Glomerular endothelial cell (primary cell): ENCODE data around the gene AFDN. TPM values are rescaled to one million over a fixed set of nuclear protein-coding genes. Genes with fewer than 3 reads are reported as not detected.

Source experiments
- DNase-seq: peaks from one replicate; pipeline ENCODE4 v3.0.0-alpha.2; 2011; ENCODE audit warnings: low read depth, low spot score; ENCODE audit errors: extremely low read depth
- total RNA-seq: library from RNA; depleted of rRNA; stranded (reverse); fragments of >200 nt; gene quantifications from 2 replicates; pipeline ENCODE4 v1.2.3, GENCODE V29; 2015

Gene AFDN
- total RNA-seq, 1 donor from 2014 or later, result 114 TPM

- DNase-seq, result no peak
These were observed 15.1 kb upstream of the AFDN start for GRCh38 chr6:167811442-167812087.

DNA sequence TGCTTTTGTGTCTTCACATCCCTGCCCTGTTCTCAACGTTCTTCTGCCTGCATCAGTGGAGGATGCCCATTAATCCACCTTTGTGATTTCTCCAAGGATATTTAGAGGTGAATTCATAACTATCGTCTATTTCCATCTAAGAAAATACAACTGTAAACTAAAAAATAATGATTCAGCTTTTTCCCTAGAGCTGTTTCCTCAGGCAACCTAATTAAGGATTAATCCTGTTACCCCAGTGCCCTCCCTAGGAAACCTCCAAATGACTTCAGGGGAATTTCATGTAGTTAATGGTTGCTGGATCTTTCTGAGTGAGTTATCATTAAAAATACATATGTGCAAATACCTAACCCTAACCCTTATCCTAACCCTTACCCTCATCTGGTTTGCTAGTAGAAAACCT, 14.6 kb upstream of the AFDN start:
- no peak for DNase-seq

DNA sequence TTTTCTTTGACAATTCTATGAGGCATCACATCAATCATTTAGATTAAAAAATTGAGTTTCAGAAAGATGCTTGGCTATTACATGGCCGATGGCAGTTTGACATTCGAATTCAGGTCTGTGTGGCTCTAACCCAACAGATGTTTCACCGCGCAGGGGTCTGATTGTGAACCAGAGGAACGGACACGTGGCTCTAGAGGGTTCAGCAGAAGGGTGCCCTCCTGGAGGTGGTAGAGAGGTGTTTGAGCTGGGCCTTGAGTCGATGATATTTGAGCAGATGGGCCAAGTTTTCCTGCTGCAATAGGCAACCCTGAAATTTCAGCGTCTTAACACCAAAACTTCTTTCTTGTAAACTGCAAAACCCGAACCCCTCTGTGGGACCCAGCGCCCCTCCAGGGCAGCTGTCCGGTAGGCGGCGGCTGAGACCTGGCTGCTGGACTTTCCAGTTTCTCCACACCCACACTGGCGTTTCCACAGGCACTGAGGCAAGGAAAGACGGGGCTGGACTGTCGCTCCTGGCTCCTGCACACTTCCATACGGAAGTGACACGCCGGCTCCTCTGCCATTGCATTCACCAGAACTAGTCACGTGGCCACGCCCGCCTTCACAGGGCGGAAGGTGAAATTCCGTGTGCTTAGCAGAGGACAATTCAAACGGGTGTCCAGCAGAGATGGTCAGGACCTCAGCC, 11.3 kb upstream of the AFDN start:
- no peak for DNase-seq

GRCh38 chr6:167817016-167817415, 9.7 kb upstream of the AFDN start:
- DNase-seq, result no peak

DNA sequence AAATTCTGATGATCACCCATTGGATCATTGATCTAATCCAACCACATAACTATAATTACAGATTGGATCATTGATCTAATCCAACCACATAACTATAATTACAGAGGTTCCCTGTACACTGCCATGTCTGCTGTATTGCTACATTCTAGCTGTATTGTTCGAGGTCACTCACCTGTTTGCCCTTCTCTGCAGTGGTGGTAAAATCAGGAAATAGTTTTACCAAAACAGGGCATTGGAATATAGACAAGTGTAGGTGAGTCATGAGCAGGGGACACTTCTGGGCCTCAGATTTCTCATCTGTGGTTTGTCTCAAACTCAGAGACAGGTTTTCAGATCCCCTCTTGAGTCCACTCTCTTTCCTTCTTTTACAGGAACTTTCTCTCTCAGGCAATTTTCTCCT, 9.0 kb upstream of the AFDN start:
- DNase-seq, result no peak

GRCh38 chr6:167819576-167819975, 7.1 kb upstream of the AFDN start:
- no peak for DNase-seq

DNA sequence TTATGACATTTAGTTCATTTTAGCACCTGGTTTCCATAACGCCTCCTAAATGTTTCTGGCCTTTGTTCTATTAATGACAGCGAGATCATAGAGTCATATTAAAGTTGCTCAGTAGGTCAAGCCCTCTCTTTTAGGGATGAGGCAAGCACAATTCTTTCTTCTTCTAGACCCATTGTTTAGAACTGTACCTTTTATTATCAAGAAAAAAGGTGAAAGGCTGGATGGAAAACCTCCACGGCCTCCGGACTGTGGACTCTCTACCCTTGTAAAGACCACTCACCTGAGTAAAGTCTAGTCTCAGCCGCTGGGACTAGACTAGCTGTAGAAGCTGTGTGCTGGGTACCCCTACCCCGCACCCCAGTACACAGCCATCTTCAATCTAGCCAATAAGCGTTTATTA, 6.0 kb upstream of the AFDN start:
- no peak for DNase-seq

DNA sequence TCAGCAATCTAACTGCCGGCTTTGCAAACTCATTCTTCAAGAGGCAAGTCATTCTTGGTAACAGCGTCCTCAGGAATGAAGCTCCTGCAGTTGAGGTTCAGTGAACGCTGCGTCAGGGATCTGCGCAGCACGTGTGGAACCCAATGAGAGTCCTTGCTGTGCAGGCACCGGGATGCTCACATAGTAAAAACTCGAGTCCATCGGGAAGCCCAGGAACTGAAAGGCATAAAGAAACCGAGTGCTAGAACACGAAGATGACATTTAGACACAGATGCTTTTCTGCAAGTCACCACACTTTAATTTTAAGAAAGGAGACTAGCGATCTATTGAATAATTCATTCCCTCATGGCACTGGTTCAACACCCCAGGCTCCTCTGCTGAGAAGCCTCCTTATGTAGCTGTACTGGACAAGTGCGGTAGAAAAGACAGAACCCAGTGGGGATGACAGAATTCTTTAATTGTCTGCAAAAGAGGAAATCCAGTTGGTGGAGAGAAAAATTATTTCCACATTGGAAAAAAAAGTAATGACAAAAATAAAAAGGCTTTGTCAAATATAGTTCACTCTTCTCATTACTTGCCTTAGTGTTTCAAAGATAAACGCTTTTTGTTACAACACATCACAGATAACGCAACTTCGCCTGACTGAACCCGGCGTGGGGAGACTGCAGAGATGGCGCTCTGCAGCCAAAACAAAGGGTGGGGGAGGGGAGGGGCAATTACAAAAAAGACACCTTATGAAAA, 1.9 kb upstream of the AFDN start:
- no peak for DNase-seq

- DNase-seq, result no peak
These were observed 1.1 kb upstream of the AFDN start for GRCh38 chr6:167825332-167826229.

- DNase-seq, result no peak
These were observed 348 bp upstream of the AFDN start for GRCh38 chr6:167826230-167826895.

DNA sequence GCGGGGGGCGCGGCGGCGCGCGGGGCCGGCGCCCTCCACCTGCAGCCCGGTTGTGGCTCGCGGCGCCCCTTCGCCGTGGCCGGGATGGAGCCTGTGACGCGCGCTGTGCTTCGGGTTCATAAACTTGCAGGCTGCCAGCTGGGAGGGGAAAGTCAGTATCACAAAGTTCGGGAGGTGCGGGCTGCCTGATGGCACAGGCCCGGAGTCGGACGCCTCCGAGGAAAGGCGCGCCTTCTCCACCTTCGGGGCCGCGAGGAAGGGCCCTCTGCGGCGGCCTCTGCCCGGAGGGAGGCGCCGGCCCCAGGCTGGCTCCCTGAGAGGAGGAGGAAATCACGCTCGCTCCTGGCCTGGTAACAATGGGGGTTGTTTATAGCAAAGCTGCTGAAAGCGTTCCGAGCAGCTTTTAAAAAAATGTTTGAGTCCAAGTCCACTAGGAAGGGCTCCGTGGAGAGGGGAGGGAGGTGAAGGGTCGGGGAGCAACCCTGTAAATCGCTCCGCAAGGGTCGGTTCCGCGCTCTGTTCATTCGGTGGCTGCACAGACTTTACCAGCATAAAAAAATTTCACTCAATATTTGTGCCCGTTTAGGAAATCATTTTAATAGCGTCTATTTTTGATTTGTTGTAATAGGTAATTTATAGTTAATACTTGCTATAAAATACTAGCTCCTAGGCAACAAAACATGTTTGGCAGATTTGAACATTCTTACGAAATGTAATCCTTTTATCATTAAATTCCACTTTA, 1.0 kb downstream of the AFDN start:
- no peak for DNase-seq

DNA sequence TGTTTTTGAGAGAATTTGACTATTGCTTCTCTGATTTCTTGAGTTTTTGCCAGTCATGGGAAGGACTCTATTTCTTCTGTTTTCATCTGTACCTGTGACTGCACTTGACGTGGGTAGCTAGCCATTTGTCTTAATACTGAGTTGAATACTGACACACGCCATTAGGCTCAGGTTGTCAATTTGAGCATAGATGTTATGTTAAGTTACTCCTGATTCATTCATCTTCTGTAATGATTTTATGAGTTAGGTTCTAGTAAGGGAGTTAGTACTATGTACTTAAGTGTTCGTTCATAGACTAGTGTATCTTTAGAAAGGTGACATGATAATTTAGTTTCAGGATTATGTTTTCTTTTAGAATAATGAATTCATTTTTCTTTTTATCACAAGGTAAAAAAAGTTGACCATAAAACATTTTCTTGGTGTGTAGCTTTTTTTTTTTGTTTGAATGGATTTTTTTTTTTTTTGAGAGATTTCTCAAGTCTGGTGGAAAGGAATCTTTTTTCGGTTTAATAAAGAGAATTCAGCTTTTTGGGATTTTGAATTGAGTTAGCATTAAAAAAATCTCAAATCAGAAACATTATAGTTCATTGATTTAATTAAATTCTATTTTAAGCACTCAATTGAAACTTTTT, 1.7 kb downstream of the AFDN start:
- no peak for DNase-seq

DNA sequence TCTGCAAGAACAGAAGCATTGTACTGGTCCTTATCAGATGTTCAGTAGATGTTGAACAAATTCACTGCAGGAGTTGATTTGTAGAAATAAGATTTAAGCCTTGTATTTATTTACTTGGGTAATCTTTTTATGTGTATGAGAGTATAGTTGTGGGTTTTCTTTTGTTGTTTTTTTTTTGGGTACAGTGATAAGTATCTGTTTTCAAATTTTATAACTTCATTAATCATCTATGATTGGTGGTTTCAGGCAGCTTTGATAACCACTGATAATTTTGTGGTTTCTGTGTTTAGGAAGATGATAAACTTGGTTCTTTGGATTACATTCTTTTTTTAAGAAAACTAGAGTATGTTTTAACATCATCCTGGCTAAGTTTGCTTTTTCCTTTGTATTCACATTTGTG, 2.8 kb downstream of the AFDN start:
- no peak for DNase-seq

DNA sequence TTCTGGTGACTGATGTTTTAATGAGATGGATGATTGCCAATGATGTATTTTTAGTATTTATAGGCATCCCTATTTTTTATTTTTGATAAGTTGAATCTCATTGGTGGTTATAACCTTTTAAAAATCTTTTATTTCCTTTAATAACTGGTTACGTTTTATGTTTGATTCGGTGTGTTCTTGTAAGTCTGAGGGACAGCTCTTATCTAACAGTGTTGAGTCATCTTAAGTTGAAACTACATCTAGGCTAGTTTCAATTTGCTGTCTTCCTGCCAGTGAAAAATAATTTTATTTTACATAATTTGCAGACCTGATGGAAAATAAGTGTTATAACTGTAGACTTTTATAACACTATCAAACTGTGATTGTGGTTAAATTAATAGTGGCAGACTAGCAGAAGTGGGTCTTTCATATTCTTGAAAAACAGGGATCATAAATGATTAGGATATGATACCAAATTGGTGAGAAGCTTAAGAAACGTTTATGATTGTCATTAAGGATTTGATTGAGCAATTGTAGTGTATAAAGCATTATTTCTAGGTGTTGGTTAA, 4.6 kb downstream of the AFDN start:
- DNase-seq, result no peak

DNA sequence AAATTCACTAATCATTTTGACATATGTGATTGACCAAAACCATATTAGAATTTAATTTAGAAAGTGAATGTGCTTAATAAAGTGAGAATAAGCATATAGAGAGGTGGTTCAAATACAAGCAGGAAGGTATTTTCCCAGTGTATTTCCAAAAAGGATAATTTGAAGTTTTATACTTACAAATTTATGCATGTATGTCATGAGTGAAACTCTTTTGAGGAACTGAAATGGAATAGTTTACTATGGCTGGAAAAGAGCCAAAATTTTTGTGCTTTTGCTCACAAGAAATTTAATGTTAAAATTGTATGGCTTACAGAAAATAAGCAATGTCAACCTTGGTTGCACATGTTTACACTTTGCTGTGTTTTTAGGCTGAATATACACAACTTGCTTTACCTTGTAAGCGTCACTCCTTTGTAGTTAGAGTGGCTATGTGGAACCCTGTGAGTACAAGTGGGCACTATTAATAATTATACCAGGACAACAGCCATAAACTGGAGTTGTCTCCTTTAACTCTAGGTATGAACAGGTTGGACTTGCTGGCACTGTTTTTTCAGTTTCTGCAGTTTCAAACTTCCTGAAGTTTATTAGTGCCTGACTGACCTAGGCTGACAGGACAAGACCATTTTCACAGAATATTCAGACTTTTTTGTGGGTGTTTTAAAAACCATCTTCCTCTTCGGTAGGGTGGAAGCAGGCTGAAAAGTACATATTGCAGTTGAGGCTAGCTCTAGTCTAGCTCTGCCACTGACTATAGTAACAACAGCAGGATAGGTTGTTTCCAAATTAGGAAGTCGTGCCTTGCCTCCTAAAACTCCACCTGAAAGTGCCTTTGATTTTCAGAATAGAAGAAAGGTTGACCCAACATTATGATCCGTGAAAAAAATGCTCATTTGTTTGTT, 6.0 kb downstream of the AFDN start:
- no peak for DNase-seq

DNA sequence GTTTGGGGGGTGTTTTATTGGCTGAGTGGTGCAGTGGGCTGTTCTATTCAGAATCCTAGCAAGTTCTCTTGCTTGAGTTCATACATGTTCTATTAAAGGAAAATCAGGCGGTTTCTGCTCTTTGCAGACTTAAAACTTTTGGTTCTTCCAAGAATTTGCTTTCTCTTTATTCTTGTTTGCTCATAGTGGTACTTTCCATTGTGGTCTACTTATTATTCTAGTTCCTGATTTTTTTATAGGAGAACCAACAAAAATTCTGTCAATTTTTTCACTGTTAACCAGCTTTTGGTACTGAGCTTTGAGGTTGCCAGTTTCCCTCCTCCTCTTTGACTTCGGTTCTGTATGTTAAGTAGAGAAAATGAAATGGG, 6.7 kb downstream of the AFDN start:
- no peak for DNase-seq

- DNase-seq, result no peak
These were observed 8.5 kb downstream of the AFDN start for GRCh38 chr6:167835260-167835659.

GRCh38 chr6:167836721-167837120, 10.0 kb downstream of the AFDN start:
- DNase-seq, result no peak
